ENCODE measurements around the gene NFATC2. TPM values are rescaled to one million over a fixed set of nuclear protein-coding genes. Genes with fewer than 3 reads are reported as not detected.

NFATC2 gene
- total RNA-seq, 1 experiment from 2014 or later, result 5.0 TPM

DNA sequence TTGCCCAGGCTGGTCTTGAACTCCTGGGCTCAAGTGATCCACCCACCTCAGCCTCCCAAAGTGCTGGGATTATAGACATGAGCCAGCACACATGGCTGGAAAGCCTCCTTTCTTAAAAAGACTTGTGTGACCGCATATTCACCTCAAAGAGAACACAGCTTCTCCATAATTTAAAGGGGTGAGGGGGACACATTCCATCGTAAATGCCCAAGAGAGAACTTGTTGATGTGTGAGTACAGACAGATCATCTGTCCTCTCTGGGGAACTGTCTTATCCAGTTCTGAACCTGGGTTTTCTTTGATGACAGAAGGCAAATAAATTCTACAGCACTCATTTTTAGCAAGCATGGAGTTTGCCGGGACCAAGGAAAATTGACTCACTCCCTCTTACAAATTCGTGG, 47.2 kb downstream of the NFATC2 start (continued):
- TF ChIP-seq TCF7L2 (IDR thresholded peaks at IDR 0.05; ENCODE audit: borderline replicate concordance, extremely low read depth, insufficient read depth, insufficient read length), result no peak

- POLR2A ChIA-PET, result no interaction called here
- no peak for DNase-seq (ENCODE audit: low read depth, low spot score)
- intact Hi-C loops (cut with micrococcal nuclease), result no loop called here
Measured at GRCh38 chr20:51494241-51495110, 48.0 kb downstream of the NFATC2 start.

More at GRCh38 chr20:51494241-51495110, 48.0 kb downstream of the NFATC2 start:
- Histone ChIP-seq H4K20me1 (ENCODE audit: insufficient read depth) (no peaks in the 10 kb centered on the region), H3K4me1 (ENCODE audit: control insufficient read depth in 1 of 2, insufficient read depth in 2 of 2, low read length in 2 of 2) (peaks cover 9 to 11% of the 10 kb centered on the region in 2 experiments), H3K4me3 (replicated peaks in 1 of 2; ENCODE audit: low read depth in 1 of 2, low read length in 2 of 2) (no peak overlapping the region), H3K9ac (ENCODE audit: low read length) (no peak overlapping the region), H3K79me2 (ENCODE audit: insufficient read depth, low read length) (no peaks in the 10 kb centered on the region), H2AFZ (ENCODE audit: low read depth, low read length, poor library complexity, severe bottlenecking) (no peak overlapping the region), H3K36me3 (ENCODE audit: control insufficient read depth in 1 of 2, insufficient read depth in 2 of 2, low read length in 2 of 2) (no peaks in the 10 kb centered on the region), H3K9me2 (ENCODE audit: insufficient read depth) (no peaks in the 10 kb centered on the region), H3K4me2 (ENCODE audit: low read length) (no peak overlapping the region), H3K27ac (ENCODE audit: low read depth, low read length) (no peak overlapping the region), H3K27me3 (ENCODE audit: insufficient read depth, low read length) (no peaks in the 10 kb centered on the region), H3K9me3 (ENCODE audit: control insufficient read depth in 1 of 2, insufficient read depth in 1 of 2, low read depth in 1 of 2, low read length in 2 of 2) (no peaks in the 10 kb centered on the region)
- BruUV-seq (replicated peaks), result no TSS peak
- no peak for TF ChIP-seq JUND (IDR thresholded peaks at IDR 0.05)
- no peak for TF ChIP-seq EZH2 (IDR thresholded peaks at IDR 0.05)
- no peak for TF ChIP-seq REST (IDR thresholded peaks at IDR 0.05; ENCODE audit: low read depth)
- no peak for TF ChIP-seq POLR2A (IDR thresholded peaks at IDR 0.05; ENCODE audit: borderline replicate concordance, extremely low read depth, insufficient read depth, insufficient read length)
- no peak for TF ChIP-seq CBX3 (IDR thresholded peaks at IDR 0.05; ENCODE audit: low read depth)
- TF ChIP-seq YY1 (IDR thresholded peaks at IDR 0.05; ENCODE audit: extremely low read depth, insufficient replicate concordance, low read depth, low read length), result no peak
- no peak for TF ChIP-seq TCF7L2 (IDR thresholded peaks at IDR 0.05; ENCODE audit: borderline replicate concordance, extremely low read depth, insufficient read depth, insufficient read length)
- no peak for TF ChIP-seq ZBTB33 (IDR thresholded peaks at IDR 0.05; ENCODE audit: extremely low read depth, insufficient replicate concordance, low read length)
- TF ChIP-seq SIN3A (IDR thresholded peaks at IDR 0.05; ENCODE audit: low read depth), result no peak
- TF ChIP-seq RAD21 (IDR thresholded peaks at IDR 0.05; ENCODE audit: low read depth), result no peak
- no peak for TF ChIP-seq CTCF (IDR thresholded peaks at IDR 0.05 in 2 of 3, conservative IDR thresholded peaks at IDR 0.05 in 1 of 3; ENCODE audit: borderline replicate concordance in 1 of 3, insufficient read depth in 1 of 3, low read depth in 2 of 3, low read length in 2 of 3)
- no peak for TF ChIP-seq FOSL1 (IDR thresholded peaks at IDR 0.05; ENCODE audit: low read depth)
- TF ChIP-seq CEBPB (IDR thresholded peaks at IDR 0.05; ENCODE audit: low read depth), result no peak
- no peak for TF ChIP-seq MAX (IDR thresholded peaks at IDR 0.05)
- no peak for TF ChIP-seq ELF1 (IDR thresholded peaks at IDR 0.05; ENCODE audit: borderline replicate concordance, low read depth)
- TF ChIP-seq POLR2AphosphoS5 (IDR thresholded peaks at IDR 0.05; ENCODE audit: low read depth, low read length), result no peak
- no peak for ATAC-seq
- CTCF ChIA-PET, result no interaction called here
- RAD21 ChIA-PET (ENCODE audit: low non-redundant PET in 1 of 2, low total read pairs in 2 of 2, uncharacterized antibody in 2 of 2, unreplicated experiment in 2 of 2), result no interaction called here

Data from HCT116 (cell line).